HFFc6 (cell line): ENCODE measurements around the gene FAM50B. TPM values are rescaled to one million over a fixed set of nuclear protein-coding genes. Genes with fewer than 3 reads are reported as not detected.

Source experiments
- DNase-seq: peaks from one replicate; pipeline ENCODE4 v3.0.0-alpha.2; 2018
- H3K27ac Mint-ChIP-seq: 2 replicates; pipeline ENCODE4 v1.8.0; 2020; ENCODE audit warnings: mild to moderate bottlenecking, mixed read lengths
- H3K27me3 Mint-ChIP-seq: 2 replicates; pipeline ENCODE4 v1.8.0; 2021; ENCODE audit warnings: mild to moderate bottlenecking, moderate library complexity, mixed read lengths; ENCODE audit not compliant: insufficient read depth
- H3K36me3 Mint-ChIP-seq: 2 replicates; pipeline ENCODE4 v1.8.0; 2021; ENCODE audit warnings: low read depth, mixed read lengths
- H3K4me1 Mint-ChIP-seq: 2 replicates; pipeline ENCODE4 v1.8.0; 2020; ENCODE audit warnings: low read depth, mixed read lengths
- H3K4me3 Mint-ChIP-seq: 2 replicates; pipeline ENCODE4 v1.8.0; 2020; ENCODE audit warnings: mild to moderate bottlenecking, moderate library complexity, mixed read lengths
- H3K9me3 Mint-ChIP-seq: 2 replicates; pipeline ENCODE4 v1.8.0; 2020; ENCODE audit warnings: mild to moderate bottlenecking, mixed read lengths
- total RNA-seq, 6 experiments: library from RNA; stranded (reverse); fragmentation: NEBNext Ultra II Directional; extraction: Animal tissue kit (Norgen Biotek cat#: 25700); gene quantifications; 2 replicates in 1 of 6; 3 replicates in 5 of 6; pipeline ENCODE4 v1.2.3, GENCODE V29; 2021
- TF ChIP-seq, protein P1 (sequence below): fragments of 200-600 bp; sonication (generic); IDR thresholded peaks from 2 replicates; pipeline ENCODE4 v1.5.0; 2021; ENCODE audit warnings: antibody characterized with exemption, mild to moderate bottlenecking

FAM50B gene
- total RNA-seq, 6 experiments from 2014 or later: 8.0 to 11.7 (median 10.2) TPM

DNA sequence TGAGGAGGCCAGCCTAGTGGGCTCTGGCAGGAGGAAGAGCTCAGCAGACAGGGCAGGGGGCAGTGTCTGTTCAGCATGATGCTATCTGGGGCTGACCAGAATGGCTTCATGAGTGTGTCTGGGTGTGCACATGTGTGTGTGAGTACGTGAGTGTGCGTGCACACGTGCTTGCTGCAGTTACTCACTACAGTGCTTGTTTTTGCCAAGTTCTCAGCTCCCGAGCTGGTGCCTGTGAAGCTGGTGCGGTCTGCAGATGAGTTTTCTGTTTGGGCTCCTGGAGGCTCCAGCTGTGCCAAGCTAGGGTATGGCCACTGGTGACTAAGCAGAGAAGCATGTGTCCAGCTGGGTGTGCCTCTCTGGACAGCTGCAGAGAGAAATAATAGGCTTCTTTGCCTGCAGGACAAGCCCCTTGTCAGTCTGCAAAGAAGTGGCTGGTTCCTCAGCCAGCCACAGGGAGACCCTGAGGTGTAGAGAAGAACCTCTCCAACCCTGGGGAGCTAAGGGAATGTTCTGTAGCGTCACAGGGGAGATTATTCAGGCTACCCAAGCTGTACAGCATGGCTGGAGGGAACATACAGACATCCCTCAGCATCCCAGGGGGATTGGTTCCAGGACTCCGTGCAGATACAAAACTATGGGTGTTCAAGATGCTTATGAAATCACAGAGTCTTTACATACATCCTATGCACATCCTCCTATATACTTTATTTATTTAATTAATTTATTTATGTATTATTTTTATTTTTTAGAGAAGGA lies 40.2 kb upstream of the FAM50B start:
- H3K27ac Mint-ChIP-seq: peak overlapping the region; percentile 83
- peaks cover 71% of the 10 kb centered on the region for H3K4me1 Mint-ChIP-seq
- TF ChIP-seq, protein P1, sequence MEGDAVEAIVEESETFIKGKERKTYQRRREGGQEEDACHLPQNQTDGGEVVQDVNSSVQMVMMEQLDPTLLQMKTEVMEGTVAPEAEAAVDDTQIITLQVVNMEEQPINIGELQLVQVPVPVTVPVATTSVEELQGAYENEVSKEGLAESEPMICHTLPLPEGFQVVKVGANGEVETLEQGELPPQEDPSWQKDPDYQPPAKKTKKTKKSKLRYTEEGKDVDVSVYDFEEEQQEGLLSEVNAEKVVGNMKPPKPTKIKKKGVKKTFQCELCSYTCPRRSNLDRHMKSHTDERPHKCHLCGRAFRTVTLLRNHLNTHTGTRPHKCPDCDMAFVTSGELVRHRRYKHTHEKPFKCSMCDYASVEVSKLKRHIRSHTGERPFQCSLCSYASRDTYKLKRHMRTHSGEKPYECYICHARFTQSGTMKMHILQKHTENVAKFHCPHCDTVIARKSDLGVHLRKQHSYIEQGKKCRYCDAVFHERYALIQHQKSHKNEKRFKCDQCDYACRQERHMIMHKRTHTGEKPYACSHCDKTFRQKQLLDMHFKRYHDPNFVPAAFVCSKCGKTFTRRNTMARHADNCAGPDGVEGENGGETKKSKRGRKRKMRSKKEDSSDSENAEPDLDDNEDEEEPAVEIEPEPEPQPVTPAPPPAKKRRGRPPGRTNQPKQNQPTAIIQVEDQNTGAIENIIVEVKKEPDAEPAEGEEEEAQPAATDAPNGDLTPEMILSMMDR: peak; percentile 49
- H3K27me3 Mint-ChIP-seq: peaks cover 2% of the 10 kb centered on the region; the same call in 1 of the 2 replicates
- H3K9me3 Mint-ChIP-seq: no peaks in the 10 kb centered on the region
- peak overlapping the region; percentile 60 for H3K4me3 Mint-ChIP-seq
- DNase-seq: peak; percentile 88
- no peaks in the 10 kb centered on the region for H3K36me3 Mint-ChIP-seq

DNA sequence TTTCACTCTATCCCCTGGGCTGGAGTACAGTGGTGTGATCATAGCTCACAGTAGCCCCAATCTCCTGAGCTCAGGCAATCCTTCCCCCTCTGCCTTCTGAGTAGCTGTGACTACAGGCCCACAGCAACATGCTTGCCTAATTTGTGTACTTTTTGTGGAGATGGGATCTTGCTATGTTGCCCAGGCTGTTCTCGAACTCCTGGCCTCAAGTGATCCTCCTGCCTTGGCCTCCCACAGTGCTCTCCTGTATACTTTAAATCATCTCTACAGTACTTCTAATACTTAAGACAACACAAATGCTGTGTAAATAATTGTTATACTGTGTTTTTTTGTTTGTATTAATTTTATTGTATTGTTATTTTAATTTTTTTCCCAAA lies 39.7 kb upstream of the FAM50B start:
- H3K27me3 Mint-ChIP-seq: peaks cover 2% of the 10 kb centered on the region; the same call in 1 of the 2 replicates
- TF ChIP-seq, protein P1: no peak
- H3K27ac Mint-ChIP-seq: peak overlapping the region; percentile 24; the same call in 1 of the 2 replicates
- H3K36me3 Mint-ChIP-seq: no peaks in the 10 kb centered on the region
- peaks cover 69% of the 10 kb centered on the region for H3K4me1 Mint-ChIP-seq
- no peak for DNase-seq
- H3K9me3 Mint-ChIP-seq: no peaks in the 10 kb centered on the region
- no peak overlapping the region for H3K4me3 Mint-ChIP-seq

DNA sequence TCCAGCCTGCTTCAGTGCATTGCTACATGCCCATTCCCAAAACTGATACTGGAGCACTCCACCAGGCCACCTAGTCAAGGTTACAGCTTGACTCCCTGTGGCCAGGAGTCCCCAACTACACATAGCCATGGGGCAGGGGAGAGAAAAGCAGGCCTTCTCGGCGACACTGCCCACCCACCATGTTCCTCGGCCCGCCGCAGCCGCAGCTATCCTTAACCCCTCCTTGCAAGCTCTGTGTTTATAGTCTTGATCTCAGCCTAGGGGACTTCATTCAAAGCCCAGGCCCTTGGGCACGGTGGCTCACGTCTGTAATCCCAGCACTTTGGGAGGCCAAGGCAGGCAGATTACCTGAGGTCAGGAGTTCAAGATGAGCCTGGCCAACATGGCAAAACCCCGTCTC lies 39.2 kb upstream of the FAM50B start:
- peaks cover 65% of the 10 kb centered on the region for H3K4me1 Mint-ChIP-seq

DNA sequence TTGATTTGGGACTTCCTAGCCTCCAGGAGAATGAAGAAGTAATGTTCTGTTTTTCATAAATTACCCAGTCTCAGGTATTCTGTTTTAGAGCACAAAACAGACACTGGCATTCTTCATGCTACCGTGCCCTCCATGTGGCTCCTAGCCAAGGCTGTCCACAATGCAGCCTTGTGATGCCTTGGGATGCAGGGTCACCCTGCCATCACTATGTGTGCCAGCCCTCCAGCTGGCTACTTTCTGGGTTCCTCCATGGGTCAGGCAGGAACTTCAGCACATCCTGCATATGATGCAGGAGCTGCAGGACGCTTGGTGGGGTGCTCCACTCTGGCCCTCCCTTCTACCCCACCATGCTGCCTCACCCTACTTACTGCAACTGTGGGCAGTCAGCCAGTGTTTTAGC lies 38.0 kb upstream of the FAM50B start:
- TF ChIP-seq, protein P1: no peak
- no peak overlapping the region for H3K27ac Mint-ChIP-seq
- peaks cover 53% of the 10 kb centered on the region for H3K4me1 Mint-ChIP-seq
- peaks cover 2% of the 10 kb centered on the region; the same call in 1 of the 2 replicates for H3K27me3 Mint-ChIP-seq
- no peak overlapping the region for H3K4me3 Mint-ChIP-seq
- no peaks in the 10 kb centered on the region for H3K36me3 Mint-ChIP-seq
- no peaks in the 10 kb centered on the region for H3K9me3 Mint-ChIP-seq
- no peak for DNase-seq

More for the DNA sequence above, 39.2 kb upstream of the FAM50B start:
- H3K36me3 Mint-ChIP-seq: no peaks in the 10 kb centered on the region
- TF ChIP-seq, protein P1: no peak
- peak overlapping the region; percentile 24; the same call in 1 of the 2 replicates for H3K27ac Mint-ChIP-seq
- H3K27me3 Mint-ChIP-seq: peaks cover 2% of the 10 kb centered on the region; the same call in 1 of the 2 replicates
- H3K4me3 Mint-ChIP-seq: no peak overlapping the region
- no peaks in the 10 kb centered on the region for H3K9me3 Mint-ChIP-seq
- no peak for DNase-seq

DNA sequence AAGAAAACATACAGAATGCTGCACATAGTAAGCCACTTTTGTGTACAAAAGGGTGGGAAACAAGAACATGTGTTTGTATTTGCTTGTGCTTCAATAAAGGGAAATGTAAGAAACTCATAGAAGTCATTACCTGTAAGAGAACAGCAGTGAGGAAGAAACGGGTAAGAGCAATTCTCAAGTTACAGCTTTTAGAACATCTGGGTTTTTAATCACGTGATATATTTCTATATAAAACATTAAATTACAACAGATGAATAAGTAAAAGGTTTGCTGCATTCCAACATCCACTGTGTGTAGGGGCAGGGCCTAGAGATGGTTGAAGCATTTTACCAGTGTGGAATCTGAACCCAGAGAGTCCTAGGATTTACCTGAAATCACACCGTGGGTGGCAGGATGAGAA lies 36.6 kb upstream of the FAM50B start:
- peak overlapping the region; percentile 52; the same call in 1 of the 2 replicates for H3K27ac Mint-ChIP-seq
- H3K27me3 Mint-ChIP-seq: peaks cover 2% of the 10 kb centered on the region; the same call in 1 of the 2 replicates
- TF ChIP-seq, protein P1: no peak
- peaks cover 44% of the 10 kb centered on the region for H3K4me1 Mint-ChIP-seq
- H3K9me3 Mint-ChIP-seq: no peaks in the 10 kb centered on the region
- H3K4me3 Mint-ChIP-seq: no peak overlapping the region
- no peaks in the 10 kb centered on the region for H3K36me3 Mint-ChIP-seq
- no peak for DNase-seq
